ENCODE measurements around the gene LDLRAD3. TPM values are rescaled to one million over a fixed set of nuclear protein-coding genes. Genes with fewer than 3 reads are reported as not detected.

The LDLRAD3 gene
- total and polyA plus RNA-seq, 2 experiments from 2014 or later: 6.2 to 9.5 TPM

DNA sequence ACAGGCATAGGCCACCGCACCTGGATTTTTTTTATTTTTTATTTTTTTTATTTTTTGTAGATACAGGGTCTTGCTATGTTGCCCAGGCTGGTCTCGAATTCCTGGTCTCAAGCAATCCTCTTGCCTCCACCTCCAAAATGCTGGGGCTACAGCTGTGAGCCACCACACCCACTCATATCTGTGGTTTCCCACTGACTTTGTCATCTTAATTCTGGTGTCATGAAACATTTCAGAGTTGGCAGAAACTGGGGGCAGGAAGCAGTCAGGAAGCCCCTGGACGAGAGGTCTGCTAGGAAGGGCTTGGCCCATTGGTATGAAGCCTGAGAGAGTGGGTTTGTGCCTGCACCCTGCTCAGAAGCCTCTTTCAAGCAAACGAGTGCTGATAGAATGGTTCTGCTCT is 296.3 kb downstream of the LDLRAD3 start:
- no peaks in the 10 kb centered on the region for H3K36me3 ChIP-seq
- DNase-seq (ENCODE audit: low read depth in 1 of 2, low spot score in 1 of 2): peak in 1 of 2 donors; percentile 46
- H3K27ac ChIP-seq: no peak overlapping the region
- H3K9me3 ChIP-seq (ENCODE audit: low read depth): no peaks in the 10 kb centered on the region
- H3K4me3 ChIP-seq: no peak overlapping the region
- TF ChIP-seq, protein P1, sequence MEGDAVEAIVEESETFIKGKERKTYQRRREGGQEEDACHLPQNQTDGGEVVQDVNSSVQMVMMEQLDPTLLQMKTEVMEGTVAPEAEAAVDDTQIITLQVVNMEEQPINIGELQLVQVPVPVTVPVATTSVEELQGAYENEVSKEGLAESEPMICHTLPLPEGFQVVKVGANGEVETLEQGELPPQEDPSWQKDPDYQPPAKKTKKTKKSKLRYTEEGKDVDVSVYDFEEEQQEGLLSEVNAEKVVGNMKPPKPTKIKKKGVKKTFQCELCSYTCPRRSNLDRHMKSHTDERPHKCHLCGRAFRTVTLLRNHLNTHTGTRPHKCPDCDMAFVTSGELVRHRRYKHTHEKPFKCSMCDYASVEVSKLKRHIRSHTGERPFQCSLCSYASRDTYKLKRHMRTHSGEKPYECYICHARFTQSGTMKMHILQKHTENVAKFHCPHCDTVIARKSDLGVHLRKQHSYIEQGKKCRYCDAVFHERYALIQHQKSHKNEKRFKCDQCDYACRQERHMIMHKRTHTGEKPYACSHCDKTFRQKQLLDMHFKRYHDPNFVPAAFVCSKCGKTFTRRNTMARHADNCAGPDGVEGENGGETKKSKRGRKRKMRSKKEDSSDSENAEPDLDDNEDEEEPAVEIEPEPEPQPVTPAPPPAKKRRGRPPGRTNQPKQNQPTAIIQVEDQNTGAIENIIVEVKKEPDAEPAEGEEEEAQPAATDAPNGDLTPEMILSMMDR (IDR thresholded peaks at IDR 0.05; ENCODE audit: low read depth, low read length): no peak
- no peaks in the 10 kb centered on the region for H3K27me3 ChIP-seq
- H3K4me1 ChIP-seq (ENCODE audit: low read depth): no peaks in the 10 kb centered on the region

DNA sequence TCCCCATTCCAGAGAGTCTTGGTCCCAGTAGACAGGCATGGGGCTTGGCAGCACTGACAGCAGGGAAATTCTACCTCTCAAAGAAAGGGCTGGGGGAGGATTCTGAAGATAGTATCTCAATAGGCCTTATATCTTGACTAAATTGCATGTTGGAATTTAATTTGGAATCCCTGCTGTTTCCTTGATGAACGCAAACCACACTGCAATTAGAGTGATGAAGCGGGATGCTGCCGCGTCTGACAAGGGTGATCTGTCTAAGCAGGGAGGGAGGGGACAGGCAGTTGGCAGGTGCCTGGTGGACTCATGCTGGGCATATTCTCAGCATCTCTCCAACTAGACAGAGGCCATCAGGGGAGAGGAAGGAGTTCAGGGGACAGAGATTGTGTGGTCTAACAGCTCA is 296.9 kb downstream of the LDLRAD3 start:
- DNase-seq (ENCODE audit: low read depth in 1 of 2, low spot score in 1 of 2): no peak
- Histone ChIP-seq H3K27me3 (no peaks in the 10 kb centered on the region), H3K36me3 (no peaks in the 10 kb centered on the region), H3K4me1 (ENCODE audit: low read depth) (no peaks in the 10 kb centered on the region), H3K9me3 (ENCODE audit: low read depth) (no peaks in the 10 kb centered on the region), H3K4me3 (no peak overlapping the region), H3K27ac (no peak overlapping the region)
- TF ChIP-seq, protein P1 (IDR thresholded peaks at IDR 0.05; ENCODE audit: low read depth, low read length): no peak

DNA sequence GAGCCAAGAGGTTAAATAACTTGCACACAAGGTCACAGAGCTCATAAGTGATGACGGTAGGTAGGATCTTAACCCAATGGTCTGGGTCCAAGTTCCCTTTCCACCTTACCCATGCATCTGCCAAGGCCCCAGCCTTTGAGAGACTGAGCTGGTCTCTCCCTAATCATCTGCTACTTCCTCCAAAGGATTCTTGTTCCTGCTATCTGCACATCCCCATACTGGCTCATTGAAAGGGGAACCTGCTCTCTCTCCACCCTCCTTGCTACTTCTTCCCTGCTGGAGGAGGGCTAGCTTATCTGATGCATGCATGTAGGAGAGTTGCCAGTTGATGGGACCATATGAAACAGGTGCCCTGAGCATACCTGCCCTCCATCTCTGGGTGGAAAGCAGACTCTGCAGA is 297.6 kb downstream of the LDLRAD3 start:
- no peaks in the 10 kb centered on the region for H3K9me3 ChIP-seq (ENCODE audit: low read depth)
- H3K36me3 ChIP-seq: no peaks in the 10 kb centered on the region
- no peaks in the 10 kb centered on the region for H3K4me1 ChIP-seq (ENCODE audit: low read depth)
- TF ChIP-seq, protein P1 (IDR thresholded peaks at IDR 0.05; ENCODE audit: low read depth, low read length): no peak
- H3K27ac ChIP-seq: no peak overlapping the region
- DNase-seq (ENCODE audit: low read depth in 1 of 2, low spot score in 1 of 2): no peak
- H3K4me3 ChIP-seq: no peak overlapping the region
- H3K27me3 ChIP-seq: no peaks in the 10 kb centered on the region

DNA sequence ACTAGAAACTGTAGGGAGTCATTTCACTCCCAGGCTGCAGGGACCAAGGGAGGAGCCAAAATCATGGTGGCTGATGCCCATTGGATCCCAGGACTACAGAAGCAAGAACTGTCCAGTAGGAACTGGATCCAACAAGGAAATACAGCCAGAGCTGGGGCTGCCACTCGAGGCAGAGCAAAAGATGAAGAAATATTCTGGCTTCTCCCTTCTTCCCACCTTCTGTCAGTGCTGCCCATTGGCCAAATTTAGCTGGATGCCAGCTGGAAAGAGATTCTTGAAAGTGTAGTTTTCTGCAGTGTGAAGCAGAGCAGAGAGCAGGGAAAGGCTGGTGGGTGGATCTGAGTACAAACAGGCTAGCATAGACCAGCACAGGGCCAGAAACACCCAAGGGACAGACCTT is 299.8 kb downstream of the LDLRAD3 start:
- Histone ChIP-seq H3K27ac (no peak overlapping the region), H3K9me3 (ENCODE audit: low read depth) (no peaks in the 10 kb centered on the region), H3K36me3 (no peaks in the 10 kb centered on the region), H3K4me1 (ENCODE audit: low read depth) (no peaks in the 10 kb centered on the region), H3K27me3 (no peaks in the 10 kb centered on the region), H3K4me3 (no peak overlapping the region)
- TF ChIP-seq, protein P1 (IDR thresholded peaks at IDR 0.05; ENCODE audit: low read depth, low read length): no peak
- DNase-seq (ENCODE audit: low read depth in 1 of 2, low spot score in 1 of 2): peak in 1 of 2 donors; percentile 35

DNA sequence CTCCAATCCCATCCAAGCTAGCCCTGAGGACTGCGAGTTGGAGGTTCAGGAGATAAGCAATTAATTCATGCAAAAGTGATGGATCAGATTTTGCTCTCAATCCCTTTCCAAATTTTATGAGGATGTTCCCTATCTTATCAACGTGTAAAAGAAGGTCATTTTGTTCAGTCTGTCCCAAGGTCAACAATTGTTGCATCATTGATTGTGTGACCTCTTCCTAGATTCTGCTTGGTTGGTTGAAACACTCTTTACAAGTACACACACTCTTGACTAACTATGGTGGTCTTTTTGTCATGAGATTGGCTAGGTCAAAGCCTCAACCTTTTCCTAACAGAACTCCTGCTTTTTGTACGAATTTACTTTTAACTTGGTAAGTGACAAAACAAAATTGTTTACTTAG is 303.6 kb downstream of the LDLRAD3 start:
- no peaks in the 10 kb centered on the region for H3K9me3 ChIP-seq (ENCODE audit: low read depth)
- H3K4me3 ChIP-seq: no peak overlapping the region
- TF ChIP-seq, protein P1 (IDR thresholded peaks at IDR 0.05; ENCODE audit: low read depth, low read length): no peak
- H3K36me3 ChIP-seq: no peaks in the 10 kb centered on the region
- no peak for DNase-seq (ENCODE audit: low read depth in 1 of 2, low spot score in 1 of 2)
- H3K4me1 ChIP-seq (ENCODE audit: low read depth): no peaks in the 10 kb centered on the region
- no peak overlapping the region for H3K27ac ChIP-seq
- no peaks in the 10 kb centered on the region for H3K27me3 ChIP-seq

DNA sequence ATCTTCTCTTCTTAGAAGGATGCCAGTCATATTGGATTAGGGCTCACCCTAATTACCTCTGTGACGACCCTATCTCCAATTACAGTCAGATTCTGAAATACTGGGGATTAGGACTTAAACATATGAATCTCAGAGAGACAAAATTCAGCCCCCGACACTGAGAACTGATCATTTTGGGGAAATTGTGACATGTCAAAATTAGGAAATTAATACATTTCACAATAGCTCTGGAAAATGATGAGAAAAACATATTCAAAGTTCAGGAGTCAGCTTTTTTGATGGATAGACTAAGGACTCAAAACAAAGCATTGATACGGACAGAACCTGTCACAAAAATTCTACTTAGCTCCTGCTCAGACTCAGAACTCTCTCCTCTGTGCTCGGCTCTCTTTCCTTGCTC is 304.6 kb downstream of the LDLRAD3 start:
- TF ChIP-seq, protein P1 (IDR thresholded peaks at IDR 0.05; ENCODE audit: low read depth, low read length): no peak
- Histone ChIP-seq H3K36me3 (no peaks in the 10 kb centered on the region), H3K27ac (no peak overlapping the region), H3K4me1 (ENCODE audit: low read depth) (no peaks in the 10 kb centered on the region), H3K9me3 (ENCODE audit: low read depth) (no peaks in the 10 kb centered on the region), H3K4me3 (no peak overlapping the region), H3K27me3 (no peaks in the 10 kb centered on the region)
- DNase-seq (ENCODE audit: low read depth in 1 of 2, low spot score in 1 of 2): no peak
